HepG2 (cell line): ENCODE data around the gene IER5L. TPM values are rescaled to one million over a fixed set of nuclear protein-coding genes. Genes with fewer than 3 reads are reported as not detected.

ENCODE experiments used
- ATF2 ChIP-seq: sonication (generic); formaldehyde crosslinking; IDR thresholded peaks from 2 replicates; pipeline ENCODE4 v1.4.0; 2020; ENCODE audit warnings: missing genetic modification reagents
- BHLHE40 ChIP-seq: IDR thresholded peaks from 2 replicates; pipeline ENCODE4 v1.6.1; 2011; ENCODE audit warnings: low read length, improper control_type of control experiment
- GATAD1 ChIP-seq: IDR thresholded peaks from 2 replicates; pipeline ENCODE4 v1.6.1; 2016; ENCODE audit warnings: missing genetic modification reagents, missing compliant biosample characterization
- HNRNPK ChIP-seq: fragments of 200-400 bp; formaldehyde crosslinking; IDR thresholded peaks from 2 replicates; pipeline ENCODE4 v1.6.1; 2018; ENCODE audit warnings: low read length, low read depth, moderate library complexity, mild to moderate bottlenecking; ENCODE audit not compliant: poor library complexity, severe bottlenecking
- IKZF5 ChIP-seq: IDR thresholded peaks from 2 replicates; pipeline ENCODE4 v1.6.1; 2018; ENCODE audit warnings: missing genetic modification reagents, mild to moderate bottlenecking, missing compliant biosample characterization
- ISL2 ChIP-seq: sonication (generic); formaldehyde crosslinking; IDR thresholded peaks from 2 replicates; pipeline ENCODE4 v1.5.0; 2020; ENCODE audit warnings: missing genetic modification reagents
- JUND ChIP-seq: sonication (generic); formaldehyde crosslinking; IDR thresholded peaks from 2 replicates; pipeline ENCODE4 v1.8.0; 2022; ENCODE audit warnings: mild to moderate bottlenecking, missing genetic modification reagents
- KLF16 ChIP-seq, 2 experiments: sonication (generic) in 1 of 2; formaldehyde crosslinking in 1 of 2; IDR thresholded peaks; 2 replicates each; pipeline versions ENCODE4 v1.6.1 to v1.8.0; 2016 to 2023; ENCODE audit warnings: missing genetic modification reagents in 2 of 2, missing compliant biosample characterization in 1 of 2
- NR2F2 ChIP-seq: IDR thresholded peaks from 2 replicates; pipeline ENCODE4 v1.6.1; 2012; ENCODE audit warnings: low read depth, inconsistent platforms, borderline replicate concordance
- RBAK ChIP-seq: sonication (generic); formaldehyde crosslinking; IDR thresholded peaks from 2 replicates; pipeline ENCODE4 v1.5.1; 2020; ENCODE audit warnings: mild to moderate bottlenecking, missing genetic modification reagents
- TSC22D2 ChIP-seq: sonication (generic); formaldehyde crosslinking; IDR thresholded peaks from 2 replicates; pipeline ENCODE4 v1.5.1; 2020; ENCODE audit warnings: missing genetic modification reagents, mild to moderate bottlenecking, borderline replicate concordance
- ZFP36L1 ChIP-seq: sonication (generic); formaldehyde crosslinking; IDR thresholded peaks from 2 replicates; pipeline ENCODE4 v1.8.0; 2022; ENCODE audit warnings: mild to moderate bottlenecking, missing genetic modification reagents, moderate library complexity
- ZFY ChIP-seq: sonication (generic); formaldehyde crosslinking; IDR thresholded peaks from 2 replicates; pipeline ENCODE4 v1.4.0; 2020; ENCODE audit warnings: missing genetic modification reagents
- ZNF160 ChIP-seq: sonication (generic); formaldehyde crosslinking; IDR thresholded peaks from 2 replicates; pipeline ENCODE4 v1.8.0; 2022; ENCODE audit warnings: mild to moderate bottlenecking, inconsistent platforms, missing genetic modification reagents
- ZNF275 ChIP-seq: sonication (generic); formaldehyde crosslinking; IDR thresholded peaks from 2 replicates; pipeline ENCODE4 v1.8.0; 2022; ENCODE audit warnings: missing genetic modification reagents, mild to moderate bottlenecking, inconsistent platforms, borderline replicate concordance
- ZNF670 ChIP-seq: sonication (generic); formaldehyde crosslinking; IDR thresholded peaks from 2 replicates; pipeline ENCODE4 v1.8.0; 2022; ENCODE audit warnings: mild to moderate bottlenecking, missing genetic modification reagents, borderline replicate concordance
- ZNF749 ChIP-seq: sonication (generic); formaldehyde crosslinking; IDR thresholded peaks from 2 replicates; pipeline ENCODE4 v1.8.0; 2022; ENCODE audit warnings: mild to moderate bottlenecking, missing genetic modification reagents, moderate library complexity, borderline replicate concordance
- ZNF777 ChIP-seq: sonication (generic); formaldehyde crosslinking; IDR thresholded peaks from 2 replicates; pipeline ENCODE4 v1.4.0; 2020; ENCODE audit warnings: missing genetic modification reagents
- ZSCAN31 ChIP-seq: sonication (generic); formaldehyde crosslinking; IDR thresholded peaks from 2 replicates; pipeline ENCODE4 v1.5.0; 2020; ENCODE audit warnings: low read depth, mild to moderate bottlenecking, missing genetic modification reagents
- polyA plus RNA-seq, 8 experiments: library from polyadenylated mRNA; depleted of rRNA in 3 of 8; stranded (reverse) in 7 of 8; unstranded in 1 of 8; fragments of >200 nt; fragmentation: Illumina TruSeq in 4 of 8; extraction: Trizol in 4 of 8; gene quantifications; 2 replicates each; pipeline versions ENCODE4 v1.2.1 to v1.2.3, GENCODE V29; 2011 to 2016; ENCODE audit warnings: low read depth in 4 of 8, missing spikeins in 1 of 8, mixed read lengths in 1 of 8; ENCODE audit not compliant: insufficient read depth in 1 of 8
- total RNA-seq, 5 experiments: library from RNA; depleted of rRNA; stranded (reverse); fragments of >200 nt; fragmentation: Illumina TruSeq; extraction: Trizol; gene quantifications; 2 replicates each; pipeline ENCODE4 v1.2.3, GENCODE V29; 2016; ENCODE audit warnings: low read depth in 1 of 5
- TF ChIP-seq, protein P1 (sequence below): sonication (generic); formaldehyde crosslinking; IDR thresholded peaks from 2 replicates; pipeline ENCODE4 v1.5.1; 2020; ENCODE audit warnings: mild to moderate bottlenecking, missing genetic modification reagents, moderate library complexity

IER5L gene
- total and polyA plus RNA-seq, 2 of the 13 experiments (the other 11 are each of a cell fraction or from before 2014, with no cell fraction given) = 1.8 to 3.3 TPM

GRCh38 chr9:129174102-129174723 is 3.8 kb downstream of the IER5L start (continued):
- TF ChIP-seq ATF2 (CRISPR knock-in tag) (no peak), ZSCAN31 (CRISPR knock-in tag) (0 out of 2 replicates have a peak, but pooled peaks have one; percentile 54), IKZF5 (CRISPR knock-in tag) (peak; percentile 54; the same call in 1 of the 2 replicates), ZNF777 (peak; percentile 82), HNRNPK (no peak), ZNF160 (CRISPR knock-in tag) (peak; percentile 31; the same call in 1 of the 2 replicates), KLF16 (CRISPR knock-in tag; IDR thresholded peaks at IDR 0.05) (0 out of 4 replicates have a peak, but pooled peaks of 1 of the 2 experiments have one; percentile 54), NR2F2 (no peak), ISL2 (peak; percentile 35; the same call in 1 of the 2 replicates), ZFP36L1 (CRISPR knock-in tag) (peak; percentile 76; the same call in 1 of the 2 replicates), GATAD1 (CRISPR knock-in tag) (0 out of 2 replicates have a peak, but pooled peaks have one; percentile 21), RBAK (CRISPR knock-in tag) (no peak), TSC22D2 (CRISPR knock-in tag) (no peak), ZNF749 (CRISPR knock-in tag) (0 out of 2 replicates have a peak, but pooled peaks have one; percentile 43), ZNF275 (CRISPR knock-in tag) (peak; percentile 50; the same call in 1 of the 2 replicates), ZFY (CRISPR knock-in tag) (0 out of 2 replicates have a peak, but pooled peaks have one; percentile 33), BHLHE40 (no peak), ZNF670 (CRISPR knock-in tag) (peak; percentile 61; the same call in 1 of the 2 replicates), JUND (CRISPR knock-in tag) (peak; percentile 32; the same call in 1 of the 2 replicates)
- TF ChIP-seq, protein P1, sequence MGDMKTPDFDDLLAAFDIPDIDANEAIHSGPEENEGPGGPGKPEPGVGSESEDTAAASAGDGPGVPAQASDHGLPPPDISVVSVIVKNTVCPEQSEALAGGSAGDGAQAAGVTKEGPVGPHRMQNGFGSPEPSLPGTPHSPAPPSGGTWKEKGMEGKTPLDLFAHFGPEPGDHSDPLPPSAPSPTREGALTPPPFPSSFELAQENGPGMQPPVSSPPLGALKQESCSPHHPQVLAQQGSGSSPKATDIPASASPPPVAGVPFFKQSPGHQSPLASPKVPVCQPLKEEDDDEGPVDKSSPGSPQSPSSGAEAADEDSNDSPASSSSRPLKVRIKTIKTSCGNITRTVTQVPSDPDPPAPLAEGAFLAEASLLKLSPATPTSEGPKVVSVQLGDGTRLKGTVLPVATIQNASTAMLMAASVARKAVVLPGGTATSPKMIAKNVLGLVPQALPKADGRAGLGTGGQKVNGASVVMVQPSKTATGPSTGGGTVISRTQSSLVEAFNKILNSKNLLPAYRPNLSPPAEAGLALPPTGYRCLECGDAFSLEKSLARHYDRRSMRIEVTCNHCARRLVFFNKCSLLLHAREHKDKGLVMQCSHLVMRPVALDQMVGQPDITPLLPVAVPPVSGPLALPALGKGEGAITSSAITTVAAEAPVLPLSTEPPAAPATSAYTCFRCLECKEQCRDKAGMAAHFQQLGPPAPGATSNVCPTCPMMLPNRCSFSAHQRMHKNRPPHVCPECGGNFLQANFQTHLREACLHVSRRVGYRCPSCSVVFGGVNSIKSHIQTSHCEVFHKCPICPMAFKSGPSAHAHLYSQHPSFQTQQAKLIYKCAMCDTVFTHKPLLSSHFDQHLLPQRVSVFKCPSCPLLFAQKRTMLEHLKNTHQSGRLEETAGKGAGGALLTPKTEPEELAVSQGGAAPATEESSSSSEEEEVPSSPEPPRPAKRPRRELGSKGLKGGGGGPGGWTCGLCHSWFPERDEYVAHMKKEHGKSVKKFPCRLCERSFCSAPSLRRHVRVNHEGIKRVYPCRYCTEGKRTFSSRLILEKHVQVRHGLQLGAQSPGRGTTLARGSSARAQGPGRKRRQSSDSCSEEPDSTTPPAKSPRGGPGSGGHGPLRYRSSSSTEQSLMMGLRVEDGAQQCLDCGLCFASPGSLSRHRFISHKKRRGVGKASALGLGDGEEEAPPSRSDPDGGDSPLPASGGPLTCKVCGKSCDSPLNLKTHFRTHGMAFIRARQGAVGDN = peak; percentile 71
